GM10266 (cell line): ENCODE results near the gene CREM.

ENCODE experiments used
- DNase-seq: peaks from one replicate; pipeline ENCODE4 v3.0.0; 2012; ENCODE audit errors: extremely low spot score
- TF ChIP-seq, protein P1 (sequence below): IDR thresholded peaks from 2 replicates; pipeline ENCODE4 v1.5.1; 2012; ENCODE audit warnings: mild to moderate bottlenecking, low read depth; ENCODE audit not compliant: control insufficient read depth, insufficient read depth; ENCODE audit errors: missing control alignments

CREM gene

DNA sequence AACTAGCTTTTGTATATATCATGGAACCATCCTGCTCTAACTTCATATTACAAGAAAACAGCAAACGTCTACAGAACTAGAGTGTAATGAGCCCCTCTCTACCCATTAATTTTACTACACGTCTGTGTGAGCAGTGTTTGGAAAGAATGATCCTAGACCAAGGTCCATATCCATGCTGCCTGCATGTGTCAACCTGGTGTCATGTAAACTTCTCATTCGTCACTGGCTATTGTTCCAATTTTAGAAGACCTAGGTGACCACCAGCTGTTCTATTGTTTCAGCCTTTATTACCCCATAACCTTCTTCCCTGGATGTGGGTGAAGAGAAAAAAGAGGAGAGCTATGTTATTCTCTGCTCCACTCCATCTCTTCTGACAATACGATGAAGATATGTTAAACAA is 77.1 kb downstream of the CREM start:
- TF ChIP-seq, protein P1, sequence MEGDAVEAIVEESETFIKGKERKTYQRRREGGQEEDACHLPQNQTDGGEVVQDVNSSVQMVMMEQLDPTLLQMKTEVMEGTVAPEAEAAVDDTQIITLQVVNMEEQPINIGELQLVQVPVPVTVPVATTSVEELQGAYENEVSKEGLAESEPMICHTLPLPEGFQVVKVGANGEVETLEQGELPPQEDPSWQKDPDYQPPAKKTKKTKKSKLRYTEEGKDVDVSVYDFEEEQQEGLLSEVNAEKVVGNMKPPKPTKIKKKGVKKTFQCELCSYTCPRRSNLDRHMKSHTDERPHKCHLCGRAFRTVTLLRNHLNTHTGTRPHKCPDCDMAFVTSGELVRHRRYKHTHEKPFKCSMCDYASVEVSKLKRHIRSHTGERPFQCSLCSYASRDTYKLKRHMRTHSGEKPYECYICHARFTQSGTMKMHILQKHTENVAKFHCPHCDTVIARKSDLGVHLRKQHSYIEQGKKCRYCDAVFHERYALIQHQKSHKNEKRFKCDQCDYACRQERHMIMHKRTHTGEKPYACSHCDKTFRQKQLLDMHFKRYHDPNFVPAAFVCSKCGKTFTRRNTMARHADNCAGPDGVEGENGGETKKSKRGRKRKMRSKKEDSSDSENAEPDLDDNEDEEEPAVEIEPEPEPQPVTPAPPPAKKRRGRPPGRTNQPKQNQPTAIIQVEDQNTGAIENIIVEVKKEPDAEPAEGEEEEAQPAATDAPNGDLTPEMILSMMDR = no peak
- no peak for DNase-seq

DNA sequence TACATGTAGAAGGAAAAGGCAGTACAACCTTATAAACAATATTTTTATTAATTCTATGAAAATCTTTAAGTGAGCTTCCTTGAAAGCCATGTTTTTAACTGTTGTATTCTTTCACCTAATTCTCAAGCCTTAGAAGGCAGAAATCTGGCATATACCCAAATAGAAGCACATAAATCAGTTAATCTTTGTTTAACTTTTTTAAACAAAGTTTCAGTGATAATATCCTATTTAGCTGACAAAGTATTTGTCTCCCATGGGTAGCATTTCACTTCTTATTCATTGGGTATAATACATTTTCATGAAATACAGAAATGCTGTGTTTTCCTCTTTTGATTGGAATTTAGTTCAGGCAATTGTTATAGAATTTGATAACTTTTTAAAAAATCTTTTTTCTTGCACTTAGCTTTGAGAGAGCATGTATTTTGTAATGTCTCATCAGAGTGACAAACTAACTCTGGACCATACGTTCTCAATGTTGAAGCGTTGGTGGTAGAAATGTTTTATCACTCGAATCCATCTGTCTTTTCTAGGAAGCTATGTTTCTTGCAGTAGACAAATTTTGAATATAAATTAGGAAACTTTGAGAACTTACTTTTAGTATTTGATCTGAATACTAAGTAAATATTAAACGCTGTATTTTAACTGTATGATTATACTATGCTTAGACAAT is 78.1 kb downstream of the CREM start:
- no peak for DNase-seq
- TF ChIP-seq, protein P1 = no peak

DNA sequence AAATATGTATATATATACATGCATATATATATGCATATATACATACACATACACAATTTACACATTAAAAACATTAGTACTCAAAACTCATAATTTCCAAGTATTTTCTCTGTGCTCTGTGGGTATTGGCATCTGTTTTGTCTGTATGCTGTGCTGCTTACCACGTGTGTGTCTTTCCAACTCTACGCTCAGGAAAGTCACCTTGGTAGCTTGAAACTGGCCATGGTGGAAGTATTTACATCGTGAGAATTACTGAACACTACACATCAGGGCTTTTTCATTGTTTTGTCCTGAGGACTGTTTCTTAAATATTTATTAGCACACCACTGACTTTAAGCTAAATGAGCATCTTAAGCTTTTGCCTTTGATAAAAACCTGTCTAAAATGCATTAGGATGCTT is 79.6 kb downstream of the CREM start:
- DNase-seq = no peak
- TF ChIP-seq, protein P1 = no peak

DNA sequence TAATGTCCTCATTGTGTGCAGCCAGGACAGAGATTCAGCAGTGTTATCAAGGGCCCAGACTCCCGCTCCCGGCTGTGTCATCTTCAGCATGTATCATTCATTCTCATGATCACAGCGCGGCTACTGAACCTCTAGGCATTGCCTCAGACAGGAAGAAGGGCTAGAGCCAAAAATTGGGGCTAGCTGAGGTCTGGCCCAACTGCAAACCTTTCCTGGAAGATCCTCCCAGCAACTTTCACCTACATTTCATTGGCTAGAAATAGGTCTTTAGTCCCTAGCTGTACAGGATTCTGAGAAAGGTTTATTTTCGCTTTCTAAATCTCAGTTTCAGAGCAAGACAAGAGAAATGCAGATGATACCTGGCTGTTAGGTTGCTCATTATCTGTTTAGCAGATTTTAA is 81.9 kb downstream of the CREM start:
- DNase-seq = peak; percentile 53
- TF ChIP-seq, protein P1 = no peak

DNA sequence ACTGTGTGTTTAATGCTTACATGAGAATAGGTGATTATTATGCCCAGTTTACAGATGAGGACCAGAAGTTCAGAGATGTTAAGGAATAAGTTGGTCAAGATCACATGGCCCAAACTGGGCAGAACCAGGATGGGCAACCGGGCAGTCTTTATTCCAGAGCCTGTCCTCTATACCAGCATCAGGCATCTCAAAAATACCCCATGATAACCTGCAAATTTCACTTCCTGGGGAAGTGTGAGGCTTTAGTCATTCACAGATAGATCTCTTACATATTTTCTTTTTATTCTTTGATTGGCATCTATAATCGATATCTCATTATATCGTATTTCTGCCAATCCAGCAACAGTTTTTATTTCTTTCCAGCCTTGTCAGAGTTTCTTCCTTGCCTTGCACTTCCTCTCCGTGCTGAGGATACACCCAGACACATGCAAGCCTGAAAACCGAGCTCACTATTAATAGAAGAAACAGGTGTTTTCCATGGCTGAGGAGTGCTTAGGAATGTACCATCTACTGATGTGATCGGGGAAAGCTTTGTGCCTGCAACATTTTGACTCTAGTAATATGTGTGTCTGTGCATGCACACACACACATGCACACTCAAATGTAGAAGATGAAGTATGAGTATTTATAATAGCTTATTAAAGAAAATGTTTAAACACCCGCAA is 82.4 kb downstream of the CREM start:
- TF ChIP-seq, protein P1 = no peak
- DNase-seq = no peak

DNA sequence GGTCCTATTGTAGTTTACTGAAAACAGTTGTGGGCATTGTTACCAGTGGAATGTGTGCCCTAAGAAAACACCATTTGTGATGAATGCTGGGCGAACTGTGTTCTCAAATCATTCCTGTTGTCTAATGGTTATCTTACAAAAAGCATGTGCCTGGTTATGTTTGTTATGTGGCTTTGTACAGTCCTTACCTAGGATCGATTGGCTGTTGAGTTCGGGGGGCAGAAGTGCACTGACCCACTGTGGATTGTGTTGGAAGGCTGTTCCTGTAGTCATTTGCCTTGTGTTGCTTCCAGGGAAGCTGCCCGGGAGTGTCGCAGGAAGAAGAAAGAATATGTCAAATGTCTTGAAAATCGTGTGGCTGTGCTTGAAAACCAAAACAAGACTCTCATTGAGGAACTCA is 84.3 kb downstream of the CREM start:
- TF ChIP-seq, protein P1 = no peak
- DNase-seq = no peak

DNA sequence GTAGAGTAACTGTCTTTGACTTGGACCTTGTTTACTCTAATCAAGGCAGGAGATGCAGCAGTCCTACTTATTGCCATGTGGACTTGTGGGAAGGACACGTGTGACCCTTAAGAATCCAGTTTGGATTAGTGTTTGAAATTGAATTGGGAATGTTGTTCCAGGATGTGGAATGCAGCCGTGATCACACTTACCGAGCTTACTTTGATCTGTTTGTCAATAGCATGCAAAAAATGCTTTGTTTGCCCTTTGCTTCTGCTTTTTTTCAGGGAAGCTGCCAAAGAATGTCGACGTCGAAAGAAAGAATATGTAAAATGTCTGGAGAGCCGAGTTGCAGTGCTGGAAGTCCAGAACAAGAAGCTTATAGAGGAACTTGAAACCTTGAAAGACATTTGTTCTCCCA is 84.7 kb downstream of the CREM start:
- no peak for DNase-seq
- TF ChIP-seq, protein P1 = no peak
